ENCODE results near the gene DMBX1.

DMBX1 gene

DNA sequence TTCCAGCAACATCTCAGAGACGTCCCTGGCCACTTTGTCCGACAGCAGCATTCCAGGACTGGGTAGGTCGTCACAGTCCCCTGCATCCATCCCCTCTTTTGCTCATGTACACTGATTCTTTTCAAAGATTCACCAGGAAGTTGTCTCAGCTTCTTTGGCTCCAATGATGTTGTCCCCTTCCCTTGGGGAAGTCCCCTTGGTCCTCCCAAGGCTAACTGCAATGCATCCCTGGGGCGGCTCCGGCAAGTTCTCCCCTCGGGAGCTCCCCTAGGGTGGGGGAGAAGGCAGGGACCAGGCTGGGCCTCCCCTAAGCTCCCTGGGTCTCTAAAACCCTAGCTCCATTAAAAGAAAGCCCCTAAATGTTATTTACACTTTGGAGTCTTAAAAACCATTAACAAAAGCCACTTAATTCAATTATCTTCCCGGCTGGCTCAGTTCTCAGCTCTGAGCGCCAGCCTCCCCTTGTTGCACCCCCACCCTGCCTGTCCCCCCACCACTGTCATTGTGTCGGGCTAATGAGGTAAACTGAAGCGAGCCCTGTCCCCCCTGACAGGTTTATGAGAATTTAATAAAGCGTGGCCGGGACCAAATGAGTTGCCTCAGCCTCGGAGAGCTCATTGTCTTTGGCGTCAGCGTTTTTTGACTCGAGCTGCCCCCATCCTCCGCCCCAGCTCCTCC lies 36.5 kb downstream of the DMBX1 start:
- no peak for DNase-seq (ENCODE audit: low read depth)

DNA sequence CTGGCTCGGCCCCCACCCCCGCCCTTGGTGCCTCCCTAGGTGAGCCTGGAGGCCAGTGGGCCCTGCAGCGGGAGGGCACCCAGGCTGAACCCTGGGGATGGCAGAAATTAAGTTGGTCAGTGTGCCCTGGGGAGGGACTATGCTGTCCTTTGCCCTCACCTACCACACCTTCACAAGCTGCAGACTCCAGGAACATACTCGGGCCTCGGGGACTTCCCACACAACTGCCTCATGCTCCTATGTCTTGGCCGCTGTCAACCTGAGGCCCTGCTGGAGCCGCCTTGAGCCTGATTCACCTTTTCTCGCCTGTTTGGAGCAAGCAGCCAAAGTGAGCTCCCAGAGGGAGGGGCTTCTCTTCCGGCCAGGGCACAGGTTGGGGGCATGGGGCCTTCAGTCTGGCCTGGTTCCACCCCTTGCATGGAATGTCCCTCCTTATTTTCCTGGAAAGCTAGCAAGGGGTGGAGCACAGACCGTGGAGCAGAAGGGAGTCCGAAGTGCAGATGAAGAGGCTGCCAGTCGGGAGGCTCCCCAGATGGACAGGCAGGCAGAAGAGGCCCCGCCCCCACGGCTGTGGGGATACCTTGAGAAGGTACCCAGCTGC lies 37.2 kb downstream of the DMBX1 start:
- no peak for DNase-seq (ENCODE audit: low read depth)

DNA sequence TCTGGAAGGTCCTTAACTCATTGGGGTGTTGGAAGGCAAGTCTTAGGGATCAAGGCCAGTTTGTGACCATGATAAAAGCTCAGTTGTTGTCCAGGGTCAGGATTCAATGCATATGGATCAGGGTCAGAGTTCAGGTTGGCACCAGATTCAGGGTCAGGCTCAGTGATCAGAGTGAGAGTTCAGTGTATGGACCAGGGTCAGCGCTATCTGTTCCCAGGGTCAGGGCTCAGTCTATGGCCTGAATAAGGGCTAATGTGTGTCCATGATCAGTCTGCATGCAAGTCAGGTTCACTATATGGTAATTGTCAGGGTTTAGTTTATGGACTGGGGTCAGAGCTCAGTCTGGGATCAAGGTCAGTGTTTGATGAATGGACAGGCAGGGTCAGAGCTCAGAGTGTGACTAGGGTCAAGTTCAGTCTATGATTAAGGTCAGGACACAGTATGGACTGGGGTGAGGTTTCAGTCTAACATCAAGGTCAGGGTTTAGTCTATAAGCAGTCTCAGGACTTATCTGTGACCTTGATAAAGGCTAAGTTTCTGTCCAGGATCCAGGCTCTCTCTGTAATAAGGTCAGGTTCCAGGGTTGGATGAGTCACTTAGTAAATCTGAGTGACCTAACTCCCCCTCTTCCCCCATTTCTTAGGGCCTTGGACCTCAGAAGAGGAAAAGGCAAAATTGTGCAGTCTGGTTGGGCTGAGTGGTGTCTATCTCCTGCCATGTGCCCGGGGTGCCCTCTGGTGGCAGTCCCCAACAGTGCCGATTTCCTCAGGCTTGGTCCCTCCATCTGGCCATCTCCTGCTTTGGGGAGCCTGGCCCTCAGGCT lies 38.0 kb downstream of the DMBX1 start:
- no peak for DNase-seq (ENCODE audit: low read depth)

DNA sequence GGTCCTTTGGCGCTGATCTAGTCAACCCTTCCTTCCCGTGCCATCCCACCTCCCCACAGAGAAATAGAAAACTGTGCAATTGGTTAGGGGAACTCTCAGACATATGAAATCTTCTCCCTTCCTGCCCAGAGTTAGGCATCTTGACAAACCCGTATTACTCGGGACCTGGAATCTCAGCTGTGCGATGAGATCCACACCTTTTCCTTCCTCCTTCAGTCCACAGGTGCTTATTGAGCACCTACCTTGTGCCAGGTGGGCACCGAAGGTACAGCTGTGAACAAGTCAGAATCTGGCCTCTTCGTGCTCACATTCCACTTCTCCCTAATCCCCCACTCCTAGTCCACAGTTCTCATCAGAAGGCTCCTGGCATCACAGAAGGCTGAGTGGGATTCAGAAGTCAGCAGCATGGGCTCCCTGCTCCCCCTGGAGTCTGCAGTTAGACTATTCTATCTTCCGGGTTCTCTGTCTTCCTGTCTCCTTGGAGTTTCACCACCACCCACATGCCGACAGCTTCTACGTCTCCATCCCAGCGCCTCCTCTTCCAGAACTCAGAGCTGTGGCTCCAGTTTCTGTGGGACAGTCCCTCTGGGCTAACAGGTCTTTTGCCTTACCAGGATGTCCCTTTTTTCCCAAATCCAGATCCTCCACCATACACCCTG lies 38.8 kb downstream of the DMBX1 start:
- DNase-seq (ENCODE audit: low read depth), result no peak

DNA sequence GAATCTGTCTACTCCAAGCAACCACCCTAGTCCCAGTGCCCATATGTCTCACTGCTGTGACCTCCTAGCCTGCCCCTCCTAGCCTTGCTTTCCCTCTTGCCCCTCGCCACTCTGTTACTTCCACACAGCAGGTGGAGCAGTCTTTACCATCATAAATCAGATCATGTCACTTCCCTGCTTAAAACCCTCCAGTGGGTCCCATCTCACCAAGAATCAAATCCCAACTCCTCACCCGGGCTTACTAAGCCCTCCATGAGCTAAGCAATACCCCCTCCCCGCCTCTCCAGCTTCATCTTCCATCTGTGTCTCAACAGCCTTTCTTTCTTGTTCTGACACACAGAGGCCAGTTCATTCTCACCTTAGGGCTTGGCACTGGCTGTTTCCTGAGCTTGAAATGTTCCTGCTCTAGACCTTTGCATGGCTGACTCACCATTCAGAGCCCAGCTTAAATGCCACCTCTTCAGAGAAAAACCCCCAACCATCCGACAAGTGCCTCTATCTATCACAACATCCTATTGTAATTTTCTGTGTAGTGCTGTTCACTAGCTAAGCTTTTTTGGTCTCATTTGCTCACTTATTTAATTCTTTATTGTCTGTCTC lies 39.5 kb downstream of the DMBX1 start:
- no peak for DNase-seq (ENCODE audit: low read depth)

DNA sequence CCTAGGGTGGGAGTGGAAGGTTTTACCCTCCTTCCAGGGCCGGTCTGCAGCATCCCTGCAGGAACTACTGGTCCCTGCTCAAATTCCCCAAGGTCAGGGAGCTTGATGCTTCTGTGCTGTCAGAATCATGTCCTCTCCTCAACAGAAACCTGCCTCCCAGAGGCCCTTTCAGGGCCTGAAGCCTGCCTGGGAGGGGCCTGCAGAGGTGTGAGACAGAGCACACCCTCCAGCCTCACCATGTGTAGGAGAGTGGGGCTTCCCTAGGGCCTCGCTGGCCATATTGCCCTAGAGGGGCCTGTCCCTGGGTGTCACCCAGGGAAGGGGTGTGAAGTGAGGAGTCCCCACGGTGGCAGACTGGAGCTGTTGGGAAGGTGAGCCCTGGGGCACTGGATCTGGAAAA lies 40.7 kb downstream of the DMBX1 start:
- no peak for DNase-seq (ENCODE audit: low read depth)

DNA sequence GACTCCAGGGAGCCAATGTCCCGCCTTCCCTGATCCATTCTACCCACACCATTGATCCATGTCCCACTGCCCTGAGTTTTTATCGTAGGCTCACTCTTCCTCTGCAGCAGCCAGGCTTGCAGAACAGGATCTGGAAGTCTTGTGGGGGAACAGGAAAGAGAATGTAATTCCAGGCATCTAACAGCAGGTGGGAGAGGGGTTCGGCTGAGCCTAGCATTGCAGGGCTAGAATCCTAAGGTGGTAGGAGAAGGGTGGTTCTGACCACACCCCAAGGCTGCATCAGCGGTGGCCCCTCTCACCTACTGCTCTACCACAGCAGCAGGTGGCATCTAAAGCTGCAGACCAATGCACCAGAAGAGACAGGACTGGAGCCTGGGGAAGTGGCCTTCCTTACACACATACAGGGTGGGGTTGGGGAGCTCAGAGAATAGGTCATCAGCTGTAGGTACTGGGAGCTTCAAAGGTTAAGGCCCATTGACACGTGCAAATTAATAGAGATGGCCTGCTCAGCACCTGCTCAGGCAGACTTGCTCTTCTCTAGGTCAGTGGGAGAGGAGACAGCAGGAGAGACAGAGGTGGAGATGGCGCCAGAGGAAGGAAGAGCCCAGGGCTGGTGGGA lies 41.3 kb downstream of the DMBX1 start:
- no peak for DNase-seq (ENCODE audit: low read depth)

DNA sequence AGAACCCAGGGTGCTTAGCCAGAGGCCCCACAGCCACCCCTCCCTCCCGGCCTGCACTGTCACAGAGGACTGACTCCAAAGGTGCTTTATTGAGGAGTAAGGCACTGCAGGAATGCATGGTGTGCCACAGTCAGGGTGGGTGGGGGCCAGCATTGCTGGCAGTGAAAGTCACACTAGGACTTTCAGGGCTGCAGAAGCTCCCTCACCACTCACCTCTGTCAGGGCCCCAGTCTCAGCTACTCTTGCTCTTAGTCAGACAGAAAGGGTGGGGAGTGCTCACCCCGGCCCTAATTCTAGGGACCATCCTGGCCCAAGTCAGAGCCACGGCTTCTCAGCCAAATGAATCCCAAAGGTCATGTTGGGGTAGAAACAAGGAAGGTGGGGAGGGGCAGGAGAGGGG lies 42.5 kb downstream of the DMBX1 start:
- DNase-seq (ENCODE audit: low read depth), result no peak

DNA sequence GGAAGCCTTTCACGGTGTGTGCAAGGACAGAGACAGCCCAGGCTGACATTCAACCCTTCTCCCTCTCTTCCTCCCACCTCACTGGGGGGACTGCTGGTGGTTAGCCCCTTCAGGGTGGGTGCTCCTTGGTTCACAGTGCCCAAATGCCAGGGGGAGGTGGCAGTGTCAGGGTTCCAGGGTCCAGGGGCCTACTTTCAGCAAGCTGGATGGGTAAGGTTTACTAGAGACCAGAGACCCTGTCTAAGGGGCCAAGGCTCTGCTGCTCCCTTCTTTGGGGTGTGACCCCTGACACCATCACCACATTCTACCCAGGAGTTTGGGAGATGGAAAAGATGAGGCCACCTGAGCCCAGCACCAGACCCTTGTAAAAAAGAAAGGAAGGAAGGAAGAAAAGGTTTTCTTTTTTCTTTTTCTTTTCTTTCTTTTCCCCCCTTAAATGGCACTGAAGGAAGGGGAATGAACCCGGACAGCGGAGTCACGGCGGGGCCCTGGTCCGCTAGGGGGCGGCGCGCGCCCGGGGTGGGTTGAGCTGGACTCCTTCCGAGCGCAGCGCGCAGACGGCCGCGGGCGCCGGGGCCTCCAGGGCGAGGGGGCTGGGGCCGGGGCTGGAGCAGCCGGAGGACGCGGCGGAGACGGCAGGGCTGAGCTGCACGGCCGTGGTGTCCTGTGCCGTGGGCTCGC lies 43.0 kb downstream of the DMBX1 start:
- no peak for DNase-seq (ENCODE audit: low read depth)

DNA sequence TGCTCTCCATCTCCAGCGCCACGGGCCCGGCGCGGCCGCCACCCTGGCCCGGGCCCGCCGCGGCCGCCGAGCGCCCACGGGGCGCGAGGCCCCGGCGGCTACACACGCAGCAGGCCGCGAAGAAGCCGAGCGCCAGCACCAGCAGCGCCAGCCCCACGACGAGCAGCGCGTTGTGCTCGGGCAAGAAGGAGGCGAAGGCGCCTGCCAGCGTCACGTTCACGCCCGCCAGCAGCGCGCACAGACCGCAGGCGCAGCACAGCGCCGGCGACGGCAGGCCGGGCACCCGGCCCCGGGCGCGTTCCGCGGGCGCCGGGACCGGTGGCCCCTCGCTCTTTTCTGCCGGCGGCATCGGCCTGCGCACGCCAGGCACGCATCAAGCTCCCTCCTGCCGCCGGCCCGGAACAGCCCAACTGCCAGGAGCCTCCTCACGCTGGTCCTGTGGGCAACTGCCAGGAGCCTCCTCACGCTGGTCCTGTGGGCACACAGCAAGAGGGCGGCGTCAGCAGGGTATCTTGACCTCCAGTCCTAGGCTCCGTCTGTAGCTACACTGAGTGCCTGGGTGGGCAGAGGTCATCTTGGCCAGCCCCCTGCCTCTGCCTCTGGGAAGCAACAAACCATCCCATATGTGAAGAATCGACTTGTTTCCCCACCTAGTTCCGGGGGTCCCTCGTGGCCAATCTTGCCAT lies 43.7 kb downstream of the DMBX1 start:
- no peak for DNase-seq (ENCODE audit: low read depth)

DNA sequence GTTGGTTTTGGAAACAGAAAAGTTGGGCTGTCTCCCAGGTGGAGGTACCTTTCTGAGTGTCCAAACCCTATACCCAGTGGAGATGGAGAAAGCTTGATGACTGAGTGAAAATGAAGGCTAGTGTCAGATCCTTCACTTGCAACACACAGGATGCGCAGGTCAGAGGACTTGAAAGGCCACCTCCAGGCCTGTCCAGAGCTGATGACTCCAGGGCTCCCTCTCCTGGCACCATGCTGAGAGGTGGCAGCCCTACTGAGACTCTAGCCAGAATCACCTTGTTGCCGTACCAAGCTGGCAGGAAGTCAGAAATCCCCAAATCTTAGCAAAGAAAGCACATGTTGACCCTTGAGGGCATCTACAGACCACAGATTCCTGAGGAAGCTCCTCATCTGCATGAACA lies 45.4 kb downstream of the DMBX1 start:
- DNase-seq (ENCODE audit: low read depth), result no peak

DNA sequence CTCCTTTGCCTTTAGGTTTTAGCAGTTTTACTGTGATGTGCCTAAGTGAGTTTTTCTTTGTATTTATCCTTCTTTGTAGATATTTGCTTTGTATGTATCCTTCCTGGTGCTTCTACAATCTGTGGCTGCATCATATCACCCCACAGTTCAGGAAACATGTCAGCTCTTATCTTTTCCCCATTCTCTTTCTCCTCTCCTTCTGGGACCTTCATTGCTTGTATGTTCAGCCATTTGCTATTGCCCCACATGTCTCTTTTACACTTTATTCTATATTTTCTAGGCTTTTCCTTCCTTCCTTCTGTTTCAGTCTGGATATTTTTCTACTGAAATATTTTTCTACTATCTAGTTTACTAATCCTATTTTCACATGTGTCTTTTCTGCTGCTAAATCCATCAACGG lies 46.9 kb downstream of the DMBX1 start:
- no peak for DNase-seq (ENCODE audit: low read depth)

DNA sequence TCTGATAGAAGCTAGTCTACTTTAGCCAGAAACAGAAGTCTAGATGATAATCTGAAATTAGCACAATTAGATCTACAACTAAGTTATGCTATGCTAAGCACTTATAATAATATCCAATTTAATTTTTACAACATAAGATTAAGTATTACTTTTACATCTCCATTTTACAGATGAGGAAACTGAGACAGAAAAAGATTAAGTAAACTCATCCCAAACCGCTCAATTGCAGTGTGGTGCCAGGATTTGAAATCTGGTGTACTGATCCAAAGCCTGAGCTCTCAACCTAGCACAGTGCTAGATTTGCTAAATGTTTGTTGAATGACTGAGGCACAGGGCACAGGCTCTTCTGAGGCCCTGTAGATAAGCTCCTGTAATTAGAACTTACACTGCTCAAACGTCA lies 48.0 kb downstream of the DMBX1 start:
- DNase-seq (ENCODE audit: low read depth), result no peak

DNA sequence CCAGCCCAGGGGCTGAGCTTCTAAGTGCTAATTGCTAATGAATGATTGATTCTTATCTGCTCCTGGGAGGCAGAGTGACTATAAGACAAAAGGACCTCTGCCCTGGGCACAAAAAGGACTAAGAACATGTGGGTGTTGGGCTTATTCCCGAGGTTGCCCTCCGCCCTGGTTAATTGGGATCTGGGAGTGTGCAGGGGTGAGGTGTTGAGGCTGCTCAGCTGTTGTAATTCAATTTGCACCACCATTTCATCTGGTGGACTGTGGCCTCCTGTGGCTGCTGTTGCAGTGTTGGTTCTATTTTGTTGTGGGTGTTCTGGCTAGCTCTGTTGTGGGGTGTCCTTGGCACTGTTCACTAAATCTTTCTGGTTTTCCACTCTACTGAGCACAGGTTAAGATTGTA lies 48.5 kb downstream of the DMBX1 start:
- no peak for DNase-seq (ENCODE audit: low read depth)

All from non-pigmented ciliary epithelial cell (primary cell).